BJ (cell line): ENCODE measurements around the gene TMIE. TPM values are rescaled to one million over a fixed set of nuclear protein-coding genes. Genes with fewer than 3 reads are reported as not detected.

Experiments used
- CTCF ChIA-PET: fragments of 350-600 bp; formaldehyde crosslinking; extraction: SDS; loops from one replicate; lab custom pipeline; 2021; ENCODE audit warnings: antibody characterized with exemption, inconsistent platforms; lab: Yijun Ruan, JAX
- POLR2A ChIA-PET: fragments of 300-600 bp; sonication (Branson Sonifier 250); formaldehyde crosslinking; extraction: SDS; loops from one replicate; lab custom pipeline; 2021; ENCODE audit warnings: antibody characterized with exemption; lab: Charles Lee
- DNase-seq: peaks from one replicate; pipeline ENCODE4 v3.0.0-alpha.2; 2011; ENCODE audit warnings: low read depth
- H3K27me3 ChIP-seq: 2 replicates; pipeline ENCODE4 v1.6.0; 2011; ENCODE audit warnings: low read length; ENCODE audit not compliant: control insufficient read depth, insufficient read depth
- H3K36me3 ChIP-seq: 2 replicates; pipeline ENCODE4 v1.5.1; 2011; ENCODE audit warnings: low read length; ENCODE audit not compliant: control insufficient read depth, insufficient read depth
- H3K4me3 ChIP-seq: 2 replicates; pipeline ENCODE4 v1.5.1; 2011; ENCODE audit warnings: low read depth, mild to moderate bottlenecking, control low read depth, low read length
- CTCF ChIP-seq: IDR thresholded peaks from 2 replicates; pipeline ENCODE4 v1.5.1; 2011; ENCODE audit warnings: low read depth, mild to moderate bottlenecking, control low read depth, inconsistent platforms, low read length, moderate library complexity; ENCODE audit not compliant: insufficient read depth
- polyA minus RNA-seq: library from RNA; depleted of rRNA, polyadenylated mRNA; stranded (reverse); fragments of >200 nt; gene quantifications from 2 replicates; pipeline ENCODE4 v1.2.3, GENCODE V29; 2011; rRNA and poly(A)+ RNA removed
- polyA plus RNA-seq: library from polyadenylated mRNA; depleted of rRNA; stranded (reverse); fragments of >200 nt; gene quantifications from 2 replicates; pipeline ENCODE4 v1.2.3, GENCODE V29; 2011; rRNA removed

The TMIE gene
- 0.07 and 0.27 TPM in 2 replicates for polyA plus RNA-seq
- polyA minus RNA-seq, result not detected in 2 replicates

GRCh38 chr3:46701181-46701939, at the start of gene TMIE:
Gene TMIE, plus strand, starts transcription at chr3:46701392. Its CDS starts 96 bp downstream, at chr3:46701488.
- CTCF ChIA-PET, result interaction anchor here (0.6 to 3.5 kb wide), 5 partner anchors 38 to 316 kb away, joined by 3 to 21 read pairs (median 3); no protein-coding TSS in a partner anchor
- POLR2A ChIA-PET, result no interaction called here
- no peaks in the 10 kb centered on the region for H3K36me3 ChIP-seq
- H3K4me3 ChIP-seq, result peak within 1 kb of the TSS; percentile 19
- TF ChIP-seq CTCF, result no peak
- DNase-seq, result no peak
- peaks cover 24% of the 10 kb centered on the region for H3K27me3 ChIP-seq

GRCh38 chr3:46655271-46655670, 45.9 kb upstream of the TMIE start:
- TF ChIP-seq CTCF, result no peak
- H3K4me3 ChIP-seq, result no peak overlapping the region
- POLR2A ChIA-PET, result no interaction called here
- peaks cover 3% of the 10 kb centered on the region; the same call in 1 of the 2 replicates for H3K27me3 ChIP-seq
- no peaks in the 10 kb centered on the region for H3K36me3 ChIP-seq
- CTCF ChIA-PET, result no interaction called here
- no peak for DNase-seq

GRCh38 chr3:46656778-46657556, 44.2 kb upstream of the TMIE start:
- ChIA-PET POLR2A (no interaction called here), CTCF (interaction anchor here (1.2 to 1.4 kb wide), 2 partner anchors 27 to 169 kb away, joined by 4 to 5 read pairs; no protein-coding TSS in a partner anchor)
- peaks cover 3% of the 10 kb centered on the region; the same call in 1 of the 2 replicates for H3K27me3 ChIP-seq
- no peak for DNase-seq
- TF ChIP-seq CTCF, result no peak
- H3K4me3 ChIP-seq, result no peak overlapping the region
- H3K36me3 ChIP-seq, result no peaks in the 10 kb centered on the region

GRCh38 chr3:46659285-46659684, 41.9 kb upstream of the TMIE start:
- ChIA-PET POLR2A (no interaction called here), CTCF (interaction anchor here (6.1 kb wide), 1 partner anchor 170 kb away, joined by 24 read pairs; no protein-coding TSS in a partner anchor)
- H3K4me3 ChIP-seq, result no peak overlapping the region
- DNase-seq, result no peak
- H3K36me3 ChIP-seq, result no peaks in the 10 kb centered on the region
- no peak for TF ChIP-seq CTCF
- H3K27me3 ChIP-seq, result peaks cover 3% of the 10 kb centered on the region; the same call in 1 of the 2 replicates

GRCh38 chr3:46660003-46660402, 41.2 kb upstream of the TMIE start:
- no peaks in the 10 kb centered on the region for H3K36me3 ChIP-seq
- POLR2A ChIA-PET, result no interaction called here
- no peak for DNase-seq
- no peak for TF ChIP-seq CTCF
- H3K27me3 ChIP-seq, result peaks cover 1% of the 10 kb centered on the region; the same call in 1 of the 2 replicates
- CTCF ChIA-PET, result interaction anchor here (0.7 to 6.1 kb wide), 3 partner anchors 10 to 250 kb away, joined by 3 to 24 read pairs (median 3); no protein-coding TSS in a partner anchor
- H3K4me3 ChIP-seq, result no peak overlapping the region
